Suprapubic skin (tissue), 4 donors: ENCODE data around the gene PARVA.

ENCODE experiments used
- EP300 ChIP-seq: sonication (generic); formaldehyde crosslinking; IDR thresholded peaks from one replicate; pipeline ENCODE4 v1.6.1; 2017; ENCODE audit warnings: antibody characterized with exemption
- POLR2A ChIP-seq, 2 donors: fragments of 450-650 bp; IDR thresholded peaks; one replicate each; pipeline ENCODE4 v1.6.1; 2017; ENCODE audit warnings: antibody characterized with exemption in 2 of 2, mild to moderate bottlenecking in 2 of 2, moderate library complexity in 2 of 2
- POLR2AphosphoS5 ChIP-seq, 3 donors: sonication (generic); formaldehyde crosslinking; IDR thresholded peaks; one replicate each; pipeline ENCODE4 v1.6.1; 2017; ENCODE audit warnings: antibody characterized with exemption in 3 of 3
- TF ChIP-seq, protein P1 (sequence below), 2 donors: fragments of 200-600 bp in 1 of 2; fragments of 450-650 bp in 1 of 2; sonication (generic) in 1 of 2; IDR thresholded peaks; one replicate each; pipeline ENCODE4 v1.5.1; 2016 to 2019; ENCODE audit warnings: antibody characterized with exemption in 2 of 2, mild to moderate bottlenecking in 1 of 2, moderate library complexity in 1 of 2

DNA sequence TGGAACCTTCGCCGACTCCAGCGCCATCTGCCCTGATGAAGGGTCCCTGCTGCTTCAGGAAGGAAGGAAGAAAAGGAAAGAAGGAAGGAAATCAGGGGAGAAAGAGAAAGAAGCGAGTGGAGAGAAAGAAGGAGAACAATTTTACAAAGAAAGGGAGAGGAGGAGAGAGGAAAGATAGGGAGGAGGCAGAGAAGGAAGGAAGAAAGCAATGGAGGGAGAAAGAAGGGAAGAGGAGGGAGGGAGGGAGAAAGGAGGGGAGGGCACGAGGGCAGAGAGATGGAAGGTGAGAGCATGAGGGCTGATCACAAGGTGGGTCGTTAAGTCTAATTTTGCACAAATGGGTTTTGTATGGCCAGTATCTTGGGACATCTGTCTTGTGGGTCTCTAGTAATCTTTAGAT lies 39.2 kb downstream of the PARVA start:
- TF ChIP-seq POLR2AphosphoS5 (IDR thresholded peaks at IDR 0.05) (no peak), POLR2A (IDR thresholded peaks at IDR 0.05) (no peak), EP300 (no peak)
- TF ChIP-seq, protein P1, sequence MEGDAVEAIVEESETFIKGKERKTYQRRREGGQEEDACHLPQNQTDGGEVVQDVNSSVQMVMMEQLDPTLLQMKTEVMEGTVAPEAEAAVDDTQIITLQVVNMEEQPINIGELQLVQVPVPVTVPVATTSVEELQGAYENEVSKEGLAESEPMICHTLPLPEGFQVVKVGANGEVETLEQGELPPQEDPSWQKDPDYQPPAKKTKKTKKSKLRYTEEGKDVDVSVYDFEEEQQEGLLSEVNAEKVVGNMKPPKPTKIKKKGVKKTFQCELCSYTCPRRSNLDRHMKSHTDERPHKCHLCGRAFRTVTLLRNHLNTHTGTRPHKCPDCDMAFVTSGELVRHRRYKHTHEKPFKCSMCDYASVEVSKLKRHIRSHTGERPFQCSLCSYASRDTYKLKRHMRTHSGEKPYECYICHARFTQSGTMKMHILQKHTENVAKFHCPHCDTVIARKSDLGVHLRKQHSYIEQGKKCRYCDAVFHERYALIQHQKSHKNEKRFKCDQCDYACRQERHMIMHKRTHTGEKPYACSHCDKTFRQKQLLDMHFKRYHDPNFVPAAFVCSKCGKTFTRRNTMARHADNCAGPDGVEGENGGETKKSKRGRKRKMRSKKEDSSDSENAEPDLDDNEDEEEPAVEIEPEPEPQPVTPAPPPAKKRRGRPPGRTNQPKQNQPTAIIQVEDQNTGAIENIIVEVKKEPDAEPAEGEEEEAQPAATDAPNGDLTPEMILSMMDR (IDR thresholded peaks at IDR 0.05): no peak
